Ascending aorta (tissue), 2 donors: Measurements from ENCODE around the gene CIRBP. TPM values are rescaled to one million over a fixed set of nuclear protein-coding genes. Genes with fewer than 3 reads are reported as not detected.

Experiments
- DNase-seq, 2 donors: peaks; one replicate each; pipeline ENCODE4 v3.0.0-alpha.2; 2019; ENCODE audit warnings: low spot score in 2 of 2
- H3K27ac ChIP-seq, 2 donors: fragments of 200-600 bp; sonication (generic); one replicate each; pipeline ENCODE4 v1.5.1; 2016 to 2017; ENCODE audit warnings: mild to moderate bottlenecking in 1 of 2
- H3K27me3 ChIP-seq: fragments of 200-600 bp; sonication (generic); one replicate; pipeline ENCODE4 v1.5.1; 2017
- H3K36me3 ChIP-seq, 2 donors: fragments of 200-600 bp; sonication (generic); one replicate each; pipeline ENCODE4 v1.5.1; 2016
- H3K4me1 ChIP-seq, 2 donors: fragments of 200-600 bp; sonication (generic); one replicate each; pipeline ENCODE4 v1.5.1; 2016 to 2017; ENCODE audit warnings: mild to moderate bottlenecking in 1 of 2
- H3K4me3 ChIP-seq, 2 donors: fragments of 200-600 bp; sonication (generic); one replicate each; pipeline ENCODE4 v1.5.1; 2016 to 2017; ENCODE audit warnings: mild to moderate bottlenecking in 1 of 2
- H3K9me3 ChIP-seq, 2 donors: fragments of 200-600 bp; sonication (generic); one replicate each; pipeline ENCODE4 v1.5.1; 2016
- CTCF ChIP-seq, 3 experiments: fragments of 200-600 bp in 2 of 3; fragments of 450-650 bp in 1 of 3; sonication (generic) in 2 of 3; IDR thresholded peaks; one replicate each; pipeline ENCODE4 v1.5.1; 2016 to 2019; ENCODE audit warnings: antibody characterized with exemption in 3 of 3, mild to moderate bottlenecking in 1 of 3, moderate library complexity in 1 of 3
- intact Hi-C: fragments of 100-400 bp; cut with DNase I; formaldehyde crosslinking; loops from one replicate; pipeline ENCODE4 v1.15.1; 2023
- total RNA-seq: library from RNA; depleted of rRNA; stranded (reverse); fragments of >200 nt; gene quantifications from one replicate; pipeline ENCODE4 v1.1.0, GENCODE V29; 2016

Gene CIRBP
- total RNA-seq, 1 donor from 2014 or later = 442 TPM

DNA sequence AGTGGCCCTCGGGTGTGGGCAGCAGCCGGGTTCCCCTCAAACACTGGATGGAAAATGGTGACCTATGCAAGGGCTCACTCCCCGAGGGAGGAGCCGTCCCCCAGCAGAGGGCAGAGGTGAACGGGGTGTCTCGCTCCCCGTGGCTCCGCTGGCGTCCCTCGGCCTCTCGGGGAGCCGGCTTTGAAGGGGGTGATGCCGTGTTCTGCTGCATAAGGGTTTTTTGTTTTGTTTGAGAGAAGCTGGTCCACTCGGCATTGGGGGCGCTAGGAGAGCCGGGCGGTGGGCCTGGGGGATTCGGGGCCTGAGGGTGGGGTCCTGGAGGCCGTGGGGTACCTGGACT lies 20.5 kb downstream of the CIRBP start:
- intact Hi-C loops = no loop called here
- Histone ChIP-seq H3K27me3 (peaks cover 26% of the 10 kb centered on the region), H3K9me3 (no peaks in the 10 kb centered on the region), H3K4me1 (no peaks in the 10 kb centered on the region), H3K27ac (no peak overlapping the region), H3K4me3 (no peak overlapping the region), H3K36me3 (no peaks in the 10 kb centered on the region)
- no peak for DNase-seq
- TF ChIP-seq CTCF (IDR thresholded peaks at IDR 0.05) = no peak

GRCh38 chr19:1290196-1290702 lies 21.1 kb downstream of the CIRBP start:
- Histone ChIP-seq H3K27ac (no peak overlapping the region), H3K4me3 (no peak overlapping the region), H3K9me3 (no peaks in the 10 kb centered on the region), H3K36me3 (no peaks in the 10 kb centered on the region), H3K27me3 (peaks cover 26% of the 10 kb centered on the region), H3K4me1 (no peaks in the 10 kb centered on the region)
- DNase-seq = no peak
- no peak for TF ChIP-seq CTCF (IDR thresholded peaks at IDR 0.05)
- intact Hi-C loops = no loop called here

DNA sequence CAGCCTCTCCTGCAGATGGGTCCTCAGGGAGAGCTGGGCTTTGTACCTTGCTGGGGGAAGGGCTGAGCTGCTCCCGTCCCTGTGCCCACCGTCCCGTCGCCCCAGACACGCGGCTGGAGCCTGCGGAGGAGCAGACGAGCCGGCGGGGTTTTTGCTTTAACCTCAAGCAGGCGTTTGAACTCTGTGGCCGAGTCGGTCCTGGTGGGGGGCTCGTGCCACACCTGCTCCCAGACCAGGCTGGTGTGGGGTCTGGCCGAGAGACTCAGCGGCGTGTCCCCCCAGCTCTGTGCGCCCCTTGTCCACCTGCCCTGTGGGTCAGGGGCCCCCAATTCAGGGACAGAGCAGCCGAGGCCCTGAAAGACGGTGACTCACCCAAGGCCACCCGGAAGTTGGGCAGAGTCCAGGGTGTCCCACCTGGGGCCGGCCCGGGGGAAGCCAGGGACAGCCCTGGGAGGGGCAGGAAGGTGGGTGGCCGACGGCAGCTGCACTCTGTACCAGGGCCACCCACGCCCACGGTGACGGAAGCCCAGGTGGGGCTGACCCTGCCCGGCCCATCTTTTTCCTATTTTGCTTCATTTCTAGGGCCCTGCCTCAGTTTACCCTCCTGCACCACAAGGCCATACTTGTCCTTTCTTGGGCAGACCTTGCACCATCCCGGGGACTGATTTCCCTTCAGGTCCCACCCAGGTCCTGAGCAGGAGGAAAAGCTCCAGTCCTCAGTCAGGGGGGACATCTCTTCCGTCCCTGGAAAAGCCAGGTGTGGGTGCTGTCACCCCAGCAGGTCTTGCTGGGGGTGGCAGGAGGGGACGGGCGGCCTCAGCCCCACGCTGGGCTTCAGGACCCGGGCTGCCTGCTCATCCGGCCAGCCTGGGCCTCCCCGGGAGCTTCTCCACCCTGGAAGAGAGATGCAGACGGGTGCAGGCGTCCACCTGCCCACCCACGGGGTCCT lies 21.8 kb downstream of the CIRBP start:
- H3K9me3 ChIP-seq = no peaks in the 10 kb centered on the region
- DNase-seq = no peak
- H3K27ac ChIP-seq = no peak overlapping the region
- H3K27me3 ChIP-seq = peaks cover 31% of the 10 kb centered on the region
- intact Hi-C loops = no loop called here
- peaks cover 3% of the 10 kb centered on the region in 2 donors for H3K4me1 ChIP-seq
- H3K4me3 ChIP-seq = no peak overlapping the region
- no peaks in the 10 kb centered on the region for H3K36me3 ChIP-seq
- TF ChIP-seq CTCF (IDR thresholded peaks at IDR 0.05) = no peak

DNA sequence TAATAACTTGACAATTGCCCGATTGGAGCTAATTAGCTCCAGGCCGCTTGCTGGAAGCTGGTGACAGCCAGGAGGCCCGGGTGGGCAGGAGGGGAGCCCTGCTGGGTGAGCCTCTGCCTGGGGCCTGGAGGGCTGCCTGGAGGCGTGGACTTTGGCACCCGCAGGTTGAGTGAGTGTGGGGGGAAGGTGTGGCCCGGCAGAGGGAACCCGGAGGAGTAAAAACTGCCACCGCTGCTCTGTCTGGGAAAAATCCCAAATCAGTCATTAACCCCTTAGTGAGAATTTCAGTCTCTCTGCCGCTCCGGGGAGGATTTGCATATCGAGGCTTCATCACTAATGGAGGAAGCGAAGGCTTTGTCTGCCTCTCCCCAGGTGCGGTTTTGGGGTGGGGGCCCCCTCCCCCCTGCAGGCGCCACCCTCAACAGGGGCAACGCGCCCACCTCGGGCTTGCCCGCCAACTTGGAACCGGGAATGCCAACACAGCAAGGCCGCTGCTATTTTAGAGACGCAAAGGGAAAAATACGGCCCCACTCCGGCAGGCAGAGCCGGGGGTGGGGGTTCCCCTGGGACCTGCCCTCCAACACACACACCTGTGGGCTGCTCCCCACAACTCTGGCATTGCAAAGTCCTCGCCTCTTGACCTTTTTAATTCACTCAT lies 22.8 kb downstream of the CIRBP start:
- Histone ChIP-seq H3K36me3 (no peaks in the 10 kb centered on the region), H3K27ac (no peak overlapping the region), H3K4me3 (no peak overlapping the region), H3K27me3 (peaks cover 24% of the 10 kb centered on the region), H3K4me1 (peaks cover 3% of the 10 kb centered on the region in 2 donors), H3K9me3 (no peaks in the 10 kb centered on the region)
- TF ChIP-seq CTCF (IDR thresholded peaks at IDR 0.05) = no peak
- intact Hi-C loops = no loop called here
- no peak for DNase-seq

DNA sequence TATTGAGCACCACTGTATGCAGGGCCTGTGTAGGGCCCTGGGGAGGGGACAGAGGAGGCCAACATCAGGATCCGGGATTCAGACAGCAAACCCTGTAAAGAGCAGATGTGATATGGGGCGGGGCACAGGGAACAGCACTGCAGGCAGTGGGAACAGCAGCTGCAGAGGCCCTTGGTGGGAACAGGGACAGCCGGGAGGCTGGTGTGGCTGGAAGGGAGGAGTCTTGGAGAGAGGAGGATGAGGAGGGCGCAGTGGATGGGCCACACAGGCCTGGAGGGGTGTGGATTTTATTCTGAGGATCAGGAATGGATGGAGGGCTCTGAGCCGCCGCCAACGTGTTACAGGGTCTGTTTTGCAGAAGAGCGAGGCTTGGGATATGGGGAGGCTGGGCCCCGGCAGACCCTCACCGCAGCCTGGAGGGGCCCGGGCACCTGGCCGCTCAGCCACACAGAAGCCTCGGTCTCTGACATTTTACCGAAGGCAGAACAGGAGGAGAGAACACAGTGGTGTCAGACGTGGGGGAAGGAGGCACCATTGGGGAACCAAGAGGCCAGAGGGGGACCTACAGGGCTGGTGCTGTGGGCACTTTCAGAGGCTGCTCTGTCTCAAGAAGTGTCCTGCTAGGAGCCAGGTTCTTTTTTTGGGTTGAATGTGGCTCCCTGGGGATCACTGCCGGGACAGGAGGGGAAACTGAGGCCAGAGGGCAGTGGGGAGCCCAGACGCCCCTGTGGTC lies 23.5 kb downstream of the CIRBP start:
- no peak overlapping the region for H3K27ac ChIP-seq
- no peaks in the 10 kb centered on the region for H3K36me3 ChIP-seq
- TF ChIP-seq CTCF (IDR thresholded peaks at IDR 0.05) = no peak
- no peak overlapping the region for H3K4me3 ChIP-seq
- DNase-seq = no peak
- H3K9me3 ChIP-seq = no peaks in the 10 kb centered on the region
- H3K4me1 ChIP-seq = peaks cover 3% of the 10 kb centered on the region in 2 donors
- H3K27me3 ChIP-seq = peaks cover 18% of the 10 kb centered on the region
- intact Hi-C loops = no loop called here
